NCI-H345 (cell line): ENCODE results near the gene TTI1.

Source experiments
- DNase-seq: peaks from one replicate; lab custom pipeline; 2025; lab: John Stamatoyannopoulos, UW

The TTI1 gene

DNA sequence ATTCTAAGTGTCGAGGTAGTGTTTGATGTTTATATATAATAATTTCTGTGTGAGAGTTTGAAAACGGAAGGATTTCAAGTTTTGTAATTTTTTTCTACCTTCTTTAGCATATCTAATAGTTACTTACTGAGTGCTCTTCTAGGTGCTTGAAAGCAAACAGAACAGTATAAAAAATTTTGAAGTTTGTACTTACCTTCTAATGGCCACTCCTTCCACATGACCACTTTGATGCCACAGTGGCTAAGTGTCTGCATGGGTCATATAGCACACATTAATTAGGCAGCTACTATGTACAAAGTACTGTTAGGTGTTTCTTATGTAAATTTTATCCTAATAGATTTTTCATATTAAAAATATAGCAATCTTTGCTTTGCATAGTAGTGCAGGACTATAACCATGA lies 21.4 kb upstream of the TTI1 start:
- DNase-seq: no peak

GRCh38 chr20:38052870-38053269 lies 19.6 kb upstream of the TTI1 start:
- DNase-seq: no peak

DNA sequence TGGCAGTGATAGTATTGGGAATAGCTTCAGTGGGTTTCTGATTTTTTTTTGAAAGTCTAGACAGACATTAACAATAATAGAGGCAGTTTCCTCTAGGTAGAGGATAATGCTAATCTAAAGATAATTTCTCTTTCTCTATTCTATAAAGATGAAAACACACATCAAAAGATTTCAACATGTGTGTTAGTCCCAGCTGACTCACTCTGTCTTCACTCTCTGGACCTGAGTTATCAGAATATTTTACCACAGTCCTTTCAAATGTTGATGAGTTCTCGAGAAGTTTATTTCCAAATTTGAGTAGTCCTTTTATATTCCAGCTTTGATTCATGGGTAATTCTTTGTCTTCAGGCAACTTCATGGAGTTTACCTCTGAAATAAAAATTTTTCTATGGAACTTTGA lies 17.4 kb upstream of the TTI1 start:
- DNase-seq: no peak

- no peak for DNase-seq
Measured at GRCh38 chr20:38049800-38050199, 16.5 kb upstream of the TTI1 start.

DNA sequence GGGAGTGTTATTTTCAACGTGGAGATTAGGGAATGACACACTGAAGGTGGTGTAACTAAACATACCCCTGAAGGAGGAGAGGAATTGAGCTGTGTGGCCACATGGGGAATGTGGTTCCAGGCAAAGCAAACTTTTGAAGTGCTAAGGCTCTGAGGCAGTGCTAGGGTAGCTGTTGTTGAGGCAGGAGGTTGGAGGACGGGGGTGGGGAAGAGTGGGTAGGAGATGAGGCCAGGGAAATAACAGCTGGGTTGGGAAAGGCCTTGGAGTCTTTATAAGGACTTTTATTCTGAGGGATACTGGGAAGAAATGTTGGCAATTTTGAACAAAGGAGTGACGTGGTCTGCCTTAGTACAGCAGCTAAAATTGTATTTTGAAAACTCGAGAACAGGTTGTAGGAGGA lies 13.3 kb upstream of the TTI1 start:
- no peak for DNase-seq

GRCh38 chr20:38044685-38045084 lies 11.4 kb upstream of the TTI1 start:
- no peak for DNase-seq

GRCh38 chr20:38043512-38044300 lies 10.4 kb upstream of the TTI1 start:
- DNase-seq: no peak

GRCh38 chr20:38040276-38040675 lies 7.0 kb upstream of the TTI1 start:
- no peak for DNase-seq

DNA sequence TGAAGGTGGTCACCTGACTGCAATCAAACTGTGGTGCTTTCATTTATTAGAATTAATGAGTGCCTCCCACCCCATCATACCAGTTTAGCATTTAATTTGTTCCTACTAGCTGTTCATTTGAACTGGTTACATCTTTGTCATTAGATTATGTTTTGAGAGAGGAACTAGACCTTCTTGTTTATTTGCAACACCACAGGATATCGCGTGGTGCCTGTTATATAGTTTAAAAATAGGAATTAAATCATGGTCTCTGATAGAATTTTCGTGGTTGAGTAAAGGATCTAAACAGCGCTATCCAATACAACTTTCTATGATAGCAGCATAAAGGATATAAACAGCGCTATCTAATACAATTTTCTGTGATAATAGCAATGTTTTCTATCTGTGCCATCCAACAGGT lies 3.1 kb upstream of the TTI1 start:
- DNase-seq: no peak

- no peak for DNase-seq
Measured at GRCh38 chr20:38034961-38035360, 1.7 kb upstream of the TTI1 start.

GRCh38 chr20:38034108-38034649 lies 923 bp upstream of the TTI1 start:
- DNase-seq: no peak

DNA sequence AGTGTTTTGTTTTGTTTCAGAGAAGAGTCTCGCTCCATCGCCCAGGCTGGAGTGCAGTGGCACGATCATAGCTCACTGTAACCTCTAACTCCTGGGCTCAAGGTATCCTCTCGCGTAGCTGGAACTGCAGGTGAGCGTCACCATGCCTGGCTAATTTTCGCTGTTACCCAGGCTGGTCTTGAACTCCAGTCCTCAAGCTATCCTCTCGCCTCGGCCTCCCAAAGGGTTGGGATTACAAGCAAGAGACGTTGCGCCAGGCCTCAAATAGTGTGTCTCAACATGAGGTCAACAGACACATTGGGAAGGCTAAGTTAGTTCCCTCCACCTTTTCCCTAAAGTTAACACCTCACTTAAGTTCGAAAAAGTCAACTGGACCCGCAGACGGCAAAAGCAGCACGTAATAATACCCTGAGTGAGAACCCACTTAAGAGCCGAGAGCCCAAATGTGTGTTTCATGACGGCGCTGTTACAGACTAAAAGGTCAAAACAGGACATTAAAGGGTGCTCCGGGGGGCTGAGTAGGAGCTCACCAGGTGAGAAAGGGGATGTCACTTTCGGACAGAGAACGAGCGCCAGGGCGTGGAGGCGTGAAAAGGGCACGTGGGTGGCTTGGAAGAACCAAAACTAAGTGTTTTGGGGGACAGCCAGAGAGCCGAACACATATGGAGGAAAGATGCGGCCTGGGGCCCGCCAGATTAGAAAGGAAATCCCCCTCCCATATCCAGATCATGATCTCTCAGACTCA lies 499 bp downstream of the TTI1 start:
- DNase-seq: no peak

GRCh38 chr20:38031957-38032356 lies 1.3 kb downstream of the TTI1 start:
- DNase-seq: no peak

DNA sequence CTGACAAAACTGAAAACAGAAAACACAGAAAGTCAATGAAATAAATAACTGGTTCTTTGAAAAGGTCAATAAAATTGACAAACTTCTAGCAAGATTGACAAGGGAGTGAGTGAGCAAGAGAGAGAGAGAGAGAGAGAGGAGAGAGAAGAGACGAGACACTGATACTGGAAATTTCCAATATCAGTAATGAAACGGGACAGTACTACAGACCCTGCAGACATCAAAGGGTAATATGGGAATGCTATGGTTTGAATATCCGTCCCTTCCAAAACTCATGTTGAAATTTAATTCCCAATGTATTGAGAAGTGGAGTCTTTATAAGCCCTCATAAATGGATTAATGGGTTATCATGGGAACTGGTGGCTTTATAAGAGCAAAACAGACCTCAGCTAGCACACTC lies 3.8 kb downstream of the TTI1 start:
- no peak for DNase-seq

DNA sequence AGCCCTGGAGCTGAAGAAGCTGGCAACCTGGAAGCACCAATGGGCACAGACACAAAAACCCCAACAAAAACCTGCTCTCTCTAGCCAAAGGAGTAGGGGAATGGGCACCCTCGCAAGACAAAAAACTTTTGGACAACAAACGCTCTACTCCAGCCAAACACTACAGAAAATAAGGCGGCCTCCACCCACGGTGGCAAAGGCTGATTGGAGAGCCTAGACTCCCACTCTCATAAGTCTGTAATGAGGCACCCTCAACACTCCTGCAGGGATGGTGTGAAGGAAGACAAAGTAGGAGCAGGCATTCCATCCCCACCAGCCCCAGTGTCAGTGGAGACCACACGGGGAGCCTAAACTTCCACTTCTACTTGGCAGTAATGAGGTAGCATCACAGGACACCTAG lies 8.8 kb downstream of the TTI1 start:
- no peak for DNase-seq

GRCh38 chr20:38023181-38024001 lies 9.9 kb downstream of the TTI1 start:
- DNase-seq: no peak

DNA sequence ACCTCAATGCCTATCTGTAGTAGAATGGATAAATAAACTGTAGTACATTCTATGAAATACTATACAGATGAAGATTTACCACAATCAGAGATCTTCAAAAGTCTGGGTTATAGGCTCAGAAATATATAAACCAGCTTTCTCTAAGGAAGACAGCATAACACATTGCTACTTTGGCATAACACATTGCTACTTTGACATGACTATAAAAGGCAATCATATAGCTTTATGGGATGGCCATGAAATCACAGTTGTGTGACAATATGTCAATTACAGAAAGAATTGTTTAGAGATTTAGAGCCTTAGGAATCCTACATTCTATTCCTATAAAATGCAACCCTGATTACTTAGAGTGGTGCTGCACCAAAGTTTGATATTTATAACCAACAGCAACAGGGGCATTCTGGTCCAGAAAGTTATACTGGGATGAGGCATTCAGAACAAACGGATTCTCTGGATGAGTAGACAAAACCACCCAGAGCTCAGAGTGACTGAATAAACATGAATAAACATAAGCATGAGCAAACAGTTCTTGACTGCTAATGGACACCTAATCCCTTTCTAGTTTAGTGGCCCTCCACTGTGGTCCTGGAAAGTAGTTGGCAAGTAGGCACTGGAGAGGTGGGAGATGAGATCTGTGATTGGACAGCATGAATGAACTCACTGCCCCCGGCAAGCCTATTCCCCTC lies 12.0 kb downstream of the TTI1 start:
- no peak for DNase-seq

- no peak for DNase-seq
Measured at GRCh38 chr20:38018385-38018784, 14.9 kb downstream of the TTI1 start.

DNA sequence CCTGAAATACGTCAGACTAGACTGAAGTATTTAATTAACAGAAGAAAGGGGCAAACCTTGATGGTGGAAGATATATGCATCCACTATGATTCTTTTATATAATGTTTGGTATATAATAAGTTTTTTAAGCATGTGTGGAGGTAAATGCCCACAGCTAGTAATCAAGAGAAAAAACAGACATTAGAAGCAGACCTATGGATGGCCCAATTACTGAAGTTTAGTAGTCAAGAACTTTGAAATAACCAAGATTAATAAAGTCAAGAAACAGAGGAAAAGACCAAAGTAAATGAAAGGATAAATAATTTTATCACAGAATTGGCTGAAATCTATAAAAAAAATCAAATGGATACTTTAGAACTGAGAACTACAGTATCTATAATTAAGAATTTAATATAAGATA lies 15.3 kb downstream of the TTI1 start:
- DNase-seq: no peak

DNA sequence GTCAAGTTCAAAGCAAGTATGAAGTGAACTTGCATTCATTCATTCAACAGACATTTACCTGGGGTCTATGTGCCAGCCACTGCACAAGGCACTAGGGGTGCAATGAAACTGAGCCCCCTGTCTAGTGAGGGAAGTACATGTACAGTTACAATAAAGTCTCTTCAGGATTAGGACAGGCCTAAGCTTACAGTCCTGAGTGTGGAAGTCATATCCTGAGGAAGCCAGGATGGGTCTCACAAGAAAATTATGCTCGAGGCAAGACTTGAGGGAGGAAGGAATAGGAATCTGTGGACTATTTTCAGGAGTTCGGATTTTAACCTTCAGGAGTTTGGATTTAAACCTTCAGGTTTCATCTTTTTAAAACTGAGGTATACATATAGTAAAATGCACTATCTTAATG lies 19.4 kb downstream of the TTI1 start:
- no peak for DNase-seq

DNA sequence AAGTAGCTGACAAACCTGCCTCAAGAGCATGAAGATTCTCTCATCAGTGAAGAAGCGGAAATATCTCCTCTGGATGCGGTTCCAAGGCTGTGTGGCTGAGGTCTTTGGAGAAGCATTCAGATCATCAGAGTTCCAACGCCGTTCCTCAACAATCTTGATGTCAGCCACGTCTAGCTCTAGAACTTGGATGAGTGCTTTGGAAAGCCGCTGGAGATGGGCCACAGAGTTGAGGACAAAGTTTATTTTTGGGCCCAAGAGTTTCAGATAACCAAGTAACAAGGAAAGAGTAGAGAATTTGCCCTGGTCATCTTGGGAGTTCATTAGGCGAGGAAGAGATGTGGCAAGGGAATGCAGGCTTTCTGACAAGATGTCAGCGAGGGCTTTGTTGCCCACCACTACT lies 20.9 kb downstream of the TTI1 start:
- DNase-seq: no peak

GRCh38 chr20:38011696-38012095 lies 21.6 kb downstream of the TTI1 start:
- no peak for DNase-seq
